Left ventricle myocardium superior (tissue), 1 donor: ENCODE data around the gene BAD. TPM values are rescaled to one million over a fixed set of nuclear protein-coding genes. Genes with fewer than 3 reads are reported as not detected.

Source experiments
- ATAC-seq: fragments of 200-7000 bp; cut with Tn5 transposase; one replicate; pipeline ENCODE4 v1.9.1; 2020; ENCODE audit warnings: mild to moderate bottlenecking, moderate library complexity
- DNase-seq: peaks from one replicate; pipeline ENCODE4 v3.0.0-alpha.2; 2020
- intact Hi-C: fragments of 100-400 bp; cut with micrococcal nuclease; formaldehyde crosslinking; loops from one replicate; pipeline ENCODE4 v1.11.0; 2022
- total RNA-seq: library from RNA; stranded (reverse); fragmentation: NEBNext Ultra II Directional; extraction: Animal tissue kit (Norgen Biotek cat#: 25700); gene quantifications from one replicate; pipeline ENCODE4 v1.2.1, GENCODE V29; 2021
- donor health status: DM: no; HTN: yes; CAD: no; lungs with severe emphysema.

Gene BAD
- total RNA-seq, 1 donor from 2014 or later: 98.7 TPM

- DNase-seq (peak; percentile 93), ATAC-seq (peak; percentile 80)
- intact Hi-C loops: no loop called here
Measured at GRCh38 chr11:64284962-64285884, 758 bp upstream of the BAD start, which contains the start of gene GPR137. GPR137 (plus strand) TSS chr11:64285848; CDS start chr11:64286525, 677 bp downstream.

- intact Hi-C loops: no loop called here
- ATAC-seq (no peak), DNase-seq (no peak)
Measured at GRCh38 chr11:64283092-64283491, 1.4 kb downstream of the BAD start.

GRCh38 chr11:64281957-64282770 is 2.3 kb downstream of the BAD start:
- intact Hi-C loops: no loop called here
- DNase-seq (no peak), ATAC-seq (no peak)

GRCh38 chr11:64278576-64279190 is 5.8 kb downstream of the BAD start:
- ATAC-seq (no peak), DNase-seq (no peak)
- intact Hi-C loops: no loop called here

GRCh38 chr11:64276653-64277431 is 7.6 kb downstream of the BAD start:
- no peak for DNase-seq

GRCh38 chr11:64275841-64276240 is 8.6 kb downstream of the BAD start:
- ATAC-seq: no peak
- intact Hi-C loops: no loop called here
- DNase-seq: no peak

More at GRCh38 chr11:64276653-64277431, 7.6 kb downstream of the BAD start:
- ATAC-seq: no peak
- intact Hi-C loops: no loop called here

- ATAC-seq: no peak
- intact Hi-C loops: no loop called here
- DNase-seq: no peak
Measured at GRCh38 chr11:64275031-64275800, 9.2 kb downstream of the BAD start.

GRCh38 chr11:64269540-64270220 is 14.8 kb downstream of the BAD start:
- intact Hi-C loops: no loop called here
- DNase-seq (peak; percentile 98), ATAC-seq (peak; percentile 85)

- ATAC-seq (peak; percentile 22), DNase-seq (peak; percentile 81)
- intact Hi-C loops: no loop called here
Measured at GRCh38 chr11:64268893-64269539, 15.4 kb downstream of the BAD start.

GRCh38 chr11:64268025-64268892 is 16.2 kb downstream of the BAD start:
- ATAC-seq: peak; percentile 0
- DNase-seq: peak; percentile 76
- intact Hi-C loops: no loop called here

GRCh38 chr11:64267207-64267945 is 17.1 kb downstream of the BAD start:
- intact Hi-C loops: no loop called here
- ATAC-seq: no peak
- DNase-seq: no peak

- ATAC-seq (no peak), DNase-seq (no peak)
- intact Hi-C loops: no loop called here
Measured at GRCh38 chr11:64266339-64266738, 18.1 kb downstream of the BAD start.

- intact Hi-C loops: no loop called here
- no peak for DNase-seq
- ATAC-seq: no peak
Measured at GRCh38 chr11:64265176-64266160, 19.0 kb downstream of the BAD start.

- ATAC-seq (no peak), DNase-seq (no peak)
- intact Hi-C loops: no loop called here
Measured at GRCh38 chr11:64264371-64264852, 20.1 kb downstream of the BAD start.
